Measurements from ENCODE around the gene GRIN1.

GRIN1 gene

GRCh38 chr9:137108608-137109249 is 30.2 kb upstream of the GRIN1 start (continued):
- no peak for TF ChIP-seq KLF1 (tag by site-specific recombination; IDR thresholded peaks at IDR 0.05)
- no peak for TF ChIP-seq ZNF324 (tag by site-specific recombination; IDR thresholded peaks at IDR 0.05)
- TF ChIP-seq ZNF692 (tag by site-specific recombination; IDR thresholded peaks at IDR 0.05) = no peak
- TF ChIP-seq OVOL3 (tag by site-specific recombination; IDR thresholded peaks at IDR 0.05) = no peak
- TF ChIP-seq ZBTB17 (tag by site-specific recombination; IDR thresholded peaks at IDR 0.05) = no peak
- TF ChIP-seq ZNF184 (tag by site-specific recombination; IDR thresholded peaks at IDR 0.05) = no peak
- no peak for TF ChIP-seq ZNF701 (tag by site-specific recombination; IDR thresholded peaks at IDR 0.05)
- no peak for TF ChIP-seq ZNF114 (tag by site-specific recombination; IDR thresholded peaks at IDR 0.05)
- no peak for TF ChIP-seq ZNF140 (tag by site-specific recombination; IDR thresholded peaks at IDR 0.05)

GRCh38 chr9:137109250-137110146 is 29.5 kb upstream of the GRIN1 start:
- H3K36me3 ChIP-seq (ENCODE audit: control insufficient read depth in 2 of 2, insufficient read depth in 1 of 2, low read length in 2 of 2) = peaks cover 0 to 52% of the 10 kb centered on the region in 2 experiments; a peak in 1 of 3 replicates
- CTCF ChIA-PET = interaction anchor here (0.9 to 1.2 kb wide), 4 partner anchors 7 to 81 kb away, joined by 3 to 5 read pairs (median 3); partner anchors contain the start of gene NPDC1
- TF ChIP-seq ZNF292 (tag by site-specific recombination; IDR thresholded peaks at IDR 0.05; ENCODE audit: borderline replicate concordance, low read depth) (no peak), ZNF16 (tag by site-specific recombination; IDR thresholded peaks at IDR 0.05; ENCODE audit: low read depth) (no peak), KLF17 (tag by site-specific recombination; IDR thresholded peaks at IDR 0.05) (no peak), KLF9 (tag by site-specific recombination; IDR thresholded peaks at IDR 0.05; ENCODE audit: low read depth) (0 out of 2 replicates have a peak, but pooled peaks have one; percentile 43), ZNF140 (tag by site-specific recombination; IDR thresholded peaks at IDR 0.05) (no peak)
- POLR2A ChIA-PET = interaction anchor here (1.0 kb wide), 1 partner anchor 114 kb away, joined by 3 read pairs; no protein-coding TSS in a partner anchor
- H3K4me1 ChIP-seq (ENCODE audit: control insufficient read depth, insufficient read depth, low read length) = no peaks in the 10 kb centered on the region
- H3K27ac ChIP-seq (ENCODE audit: extremely low read depth, low read depth, low read length) = no peak overlapping the region
- no peak overlapping the region for H3K4me3 ChIP-seq (ENCODE audit: low read depth, low read length)
- H3K9me3 ChIP-seq (ENCODE audit: control insufficient read depth, insufficient read depth, low read depth, low read length) = no peaks in the 10 kb centered on the region

GRCh38 chr9:137110147-137110910 is 28.6 kb upstream of the GRIN1 start:
- ChIA-PET CTCF (no interaction called here), POLR2A (no interaction called here)
- peaks cover 0 to 45% of the 10 kb centered on the region in 2 experiments; a peak in 1 of 3 replicates for H3K36me3 ChIP-seq (ENCODE audit: control insufficient read depth in 2 of 2, insufficient read depth in 1 of 2, low read length in 2 of 2)
- H3K9me3 ChIP-seq (ENCODE audit: control insufficient read depth, insufficient read depth, low read depth, low read length) = no peaks in the 10 kb centered on the region
- H3K4me1 ChIP-seq (ENCODE audit: control insufficient read depth, insufficient read depth, low read length) = no peaks in the 10 kb centered on the region
- no peak overlapping the region for H3K27ac ChIP-seq (ENCODE audit: extremely low read depth, low read depth, low read length)
- TF ChIP-seq AEBP2 (tag by site-specific recombination; IDR thresholded peaks at IDR 0.05; ENCODE audit: borderline replicate concordance) (no peak), ZNF560 (tag by site-specific recombination; IDR thresholded peaks at IDR 0.05; ENCODE audit: borderline replicate concordance) (no peak), HOXD13 (CRISPR knock-in tag; IDR thresholded peaks at IDR 0.05; ENCODE audit: borderline replicate concordance) (no peak), SETDB1 (IDR thresholded peaks at IDR 0.05; ENCODE audit: insufficient read length, low read length) (no peak), ZNF549 (tag by site-specific recombination; IDR thresholded peaks at IDR 0.05) (no peak), ZNF26 (tag by site-specific recombination; IDR thresholded peaks at IDR 0.05) (no peak), WT1 (tag by site-specific recombination; IDR thresholded peaks at IDR 0.05) (no peak), ZNF175 (tag by site-specific recombination; IDR thresholded peaks at IDR 0.05) (no peak), SP2 (tag by site-specific recombination; IDR thresholded peaks at IDR 0.05) (no peak), EGR2 (tag by site-specific recombination; IDR thresholded peaks at IDR 0.05; ENCODE audit: low read depth) (no peak)
- no peak overlapping the region for H3K4me3 ChIP-seq (ENCODE audit: low read depth, low read length)

All from HEK293 (cell line).